ENCODE data around the gene DCC. TPM values are rescaled to one million over a fixed set of nuclear protein-coding genes. Genes with fewer than 3 reads are reported as not detected.

Gene DCC
- total RNA-seq, 1 experiment from 2014 or later: not detected

GRCh38 chr18:53169346-53169745 is 829.3 kb downstream of the DCC start:
- no peak for DNase-seq (ENCODE audit: low read depth)

- no peak for DNase-seq (ENCODE audit: low read depth)
These were observed 851.6 kb downstream of the DCC start for GRCh38 chr18:53191634-53192033.

GRCh38 chr18:53193870-53194269 is 853.9 kb downstream of the DCC start:
- DNase-seq (ENCODE audit: low read depth): no peak

- DNase-seq (ENCODE audit: low read depth): no peak
These were observed 879.9 kb downstream of the DCC start for GRCh38 chr18:53219853-53220252.

GRCh38 chr18:53224128-53224778 is 884.3 kb downstream of the DCC start:
- DNase-seq (ENCODE audit: low read depth): no peak

GRCh38 chr18:53225567-53226325 is 885.7 kb downstream of the DCC start:
- DNase-seq (ENCODE audit: low read depth): no peak

- DNase-seq (ENCODE audit: low read depth): no peak
These were observed 894.6 kb downstream of the DCC start for GRCh38 chr18:53234610-53235009.

- DNase-seq (ENCODE audit: low read depth): no peak
These were observed 901.2 kb downstream of the DCC start for GRCh38 chr18:53241161-53241560.

GRCh38 chr18:53253789-53254188 is 913.8 kb downstream of the DCC start:
- no peak for DNase-seq (ENCODE audit: low read depth)

GRCh38 chr18:53254265-53254664 is 914.3 kb downstream of the DCC start:
- DNase-seq (ENCODE audit: low read depth): no peak

- no peak for DNase-seq (ENCODE audit: low read depth)
These were observed 921.2 kb downstream of the DCC start for GRCh38 chr18:53261241-53261640.

GRCh38 chr18:53266850-53267249 is 926.9 kb downstream of the DCC start:
- DNase-seq (ENCODE audit: low read depth): no peak

GRCh38 chr18:53268455-53268854 is 928.5 kb downstream of the DCC start:
- DNase-seq (ENCODE audit: low read depth): no peak

GRCh38 chr18:53281406-53281805 is 941.4 kb downstream of the DCC start:
- DNase-seq (ENCODE audit: low read depth): no peak

- DNase-seq (ENCODE audit: low read depth): no peak
These were observed 943.7 kb downstream of the DCC start for GRCh38 chr18:53283708-53284107.

- DNase-seq (ENCODE audit: low read depth): no peak
These were observed 965.5 kb downstream of the DCC start for GRCh38 chr18:53305461-53305860.

GRCh38 chr18:53319628-53320027 is 979.6 kb downstream of the DCC start:
- no peak for DNase-seq (ENCODE audit: low read depth)

- no peak for DNase-seq (ENCODE audit: low read depth)
These were observed 982.2 kb downstream of the DCC start for GRCh38 chr18:53322163-53322562.

GRCh38 chr18:53324353-53324752 is 984.4 kb downstream of the DCC start:
- no peak for DNase-seq (ENCODE audit: low read depth)

GRCh38 chr18:53360501-53361443 is 1020.8 kb downstream of the DCC start:
- DNase-seq (ENCODE audit: low read depth): no peak

- no peak for DNase-seq (ENCODE audit: low read depth)
These were observed 1035.6 kb downstream of the DCC start for GRCh38 chr18:53375621-53376020.

GRCh38 chr18:53380063-53380639 is 1040.2 kb downstream of the DCC start:
- DNase-seq (ENCODE audit: low read depth): peak; percentile 20
